Left ventricle myocardium superior (tissue), 1 donor: Measurements from ENCODE around the gene ARHGAP6. TPM values are rescaled to one million over a fixed set of nuclear protein-coding genes. Genes with fewer than 3 reads are reported as not detected.
"Not testable (repeated sequence)": the region's sequence is repeated elsewhere in the genome, so short reads cannot be mapped to it uniquely, and the experiment has no call there.

ENCODE experiments used
- ATAC-seq: fragments of 200-7000 bp; cut with Tn5 transposase; one replicate; pipeline ENCODE4 v1.9.1; 2020; ENCODE audit warnings: mild to moderate bottlenecking, moderate library complexity
- DNase-seq: peaks from one replicate; pipeline ENCODE4 v3.0.0-alpha.2; 2020
- intact Hi-C: fragments of 100-400 bp; cut with micrococcal nuclease; formaldehyde crosslinking; loops from one replicate; pipeline ENCODE4 v1.11.0; 2022
- total RNA-seq: library from RNA; stranded (reverse); fragmentation: NEBNext Ultra II Directional; extraction: Animal tissue kit (Norgen Biotek cat#: 25700); gene quantifications from one replicate; pipeline ENCODE4 v1.2.1, GENCODE V29; 2021
- donor health status: DM: no; HTN: yes; CAD: no; lungs with severe emphysema.

ARHGAP6 gene
- total RNA-seq, 1 donor from 2014 or later: 2.8 TPM

GRCh38 chrX:11655282-11656015 lies 10.3 kb downstream of the ARHGAP6 start:
- DNase-seq: no peak
- peak; percentile 44 for ATAC-seq
- intact Hi-C loops: no loop called here

DNA sequence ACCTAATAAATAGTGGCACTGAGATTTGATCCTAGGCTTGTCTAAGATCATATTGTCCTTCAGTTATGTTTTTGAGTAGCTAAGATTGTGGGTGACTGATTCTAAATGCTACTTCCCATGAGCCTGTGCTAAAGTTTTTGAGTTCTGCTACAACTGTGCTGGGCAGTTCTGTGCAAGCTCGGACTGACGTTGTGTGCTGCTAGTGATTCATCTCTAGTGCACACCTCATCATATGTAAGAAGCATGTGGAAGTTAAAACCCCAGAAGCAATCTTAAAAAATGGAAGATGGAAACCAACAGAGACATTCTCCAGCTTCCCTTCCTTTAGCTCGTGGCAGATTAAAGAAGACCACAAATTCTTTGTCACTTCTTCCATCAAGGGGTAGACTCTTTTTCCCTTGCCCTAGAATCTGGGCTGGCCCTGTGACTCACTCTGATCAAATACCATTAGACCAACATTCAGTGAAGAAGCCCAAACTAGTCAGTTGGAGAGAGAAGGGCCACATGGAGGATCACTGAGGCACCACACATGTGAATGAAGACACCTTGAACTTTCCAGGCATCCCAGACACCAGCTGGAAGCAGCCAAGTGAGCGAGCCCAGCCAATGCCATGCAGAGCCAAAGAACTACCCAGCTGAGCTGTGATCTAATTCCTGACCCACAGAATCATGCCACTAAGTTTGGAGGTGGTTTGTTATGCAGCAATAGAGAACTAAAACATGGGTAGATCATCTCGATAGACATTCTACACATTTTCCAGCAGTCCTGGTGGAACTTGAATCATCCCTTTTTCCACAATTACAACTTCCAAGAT lies 16.8 kb downstream of the ARHGAP6 start:
- intact Hi-C loops: no loop called here
- ATAC-seq (no peak), DNase-seq (no peak)

- intact Hi-C loops: no loop called here
- ATAC-seq (no peak), DNase-seq (no peak)
Measured at GRCh38 chrX:11647138-11647537, 18.6 kb downstream of the ARHGAP6 start.

- intact Hi-C loops: no loop called here
- ATAC-seq: no peak
- DNase-seq: no peak
Measured at GRCh38 chrX:11641349-11642065, 24.2 kb downstream of the ARHGAP6 start.

GRCh38 chrX:11640089-11640488 lies 25.6 kb downstream of the ARHGAP6 start:
- ATAC-seq: no peak
- intact Hi-C loops: no loop called here
- no peak for DNase-seq

- ATAC-seq (no peak), DNase-seq (no peak)
- intact Hi-C loops: no loop called here
Measured at GRCh38 chrX:11632732-11633131, 33.0 kb downstream of the ARHGAP6 start.

GRCh38 chrX:11629593-11630211 lies 36.0 kb downstream of the ARHGAP6 start:
- DNase-seq: peak; percentile 23
- intact Hi-C loops: no loop called here

DNA sequence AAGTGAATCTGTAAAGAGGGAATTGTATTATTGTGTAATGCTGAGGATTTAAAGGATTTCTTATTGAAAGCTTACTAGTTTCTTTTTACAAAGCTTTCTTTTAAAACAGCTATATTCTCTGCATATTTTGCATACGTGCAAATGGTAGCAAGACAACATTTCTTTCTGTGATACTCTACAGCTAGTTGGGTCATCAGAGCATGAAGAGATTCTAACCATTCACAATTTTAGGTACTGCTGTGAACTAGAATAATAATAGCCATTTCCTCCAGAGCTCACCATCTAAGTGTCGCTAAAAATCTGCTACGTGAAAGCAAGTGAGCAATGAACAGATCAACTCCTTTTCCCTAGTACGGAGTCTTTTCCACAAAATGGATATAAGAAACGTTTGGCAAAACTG lies 37.3 kb downstream of the ARHGAP6 start:
- DNase-seq: no peak
- ATAC-seq: no peak
- intact Hi-C loops: no loop called here

More at GRCh38 chrX:11629593-11630211, 36.0 kb downstream of the ARHGAP6 start:
- peak; percentile 93 for ATAC-seq

DNA sequence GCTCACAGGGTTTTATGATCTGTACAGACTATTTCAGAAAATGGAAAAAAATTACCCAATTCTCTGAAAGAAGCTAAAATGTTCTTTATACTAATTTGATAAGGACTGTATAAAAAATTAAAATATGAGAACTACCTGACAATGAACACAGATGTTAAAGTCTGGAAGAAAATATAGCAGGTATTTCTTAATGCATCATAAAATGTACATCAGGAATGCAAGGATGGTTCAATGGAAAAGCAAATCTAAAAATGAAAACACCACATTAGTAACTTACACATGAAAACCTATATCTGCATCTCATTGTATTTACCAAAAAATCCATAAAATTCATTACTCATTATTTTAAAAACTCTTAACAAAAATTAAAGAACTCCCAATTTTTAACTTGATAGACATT lies 39.4 kb downstream of the ARHGAP6 start:
- ATAC-seq (no peak), DNase-seq (no peak)
- intact Hi-C loops: no loop called here

GRCh38 chrX:11619441-11619840 lies 46.3 kb downstream of the ARHGAP6 start:
- ATAC-seq (no peak), DNase-seq (no peak)
- intact Hi-C loops: no loop called here

- not testable (repeated sequence) for ATAC-seq
Measured at GRCh38 chrX:11614253-11614652, 51.5 kb downstream of the ARHGAP6 start.

GRCh38 chrX:11611965-11612364 lies 53.8 kb downstream of the ARHGAP6 start:
- ATAC-seq (no peak), DNase-seq (no peak)
- intact Hi-C loops: no loop called here

More at GRCh38 chrX:11614253-11614652, 51.5 kb downstream of the ARHGAP6 start:
- DNase-seq, intact Hi-C loops: not testable (repeated sequence)

GRCh38 chrX:11611161-11611560 lies 54.6 kb downstream of the ARHGAP6 start:
- intact Hi-C loops: no loop called here
- no peak for ATAC-seq
- no peak for DNase-seq

DNA sequence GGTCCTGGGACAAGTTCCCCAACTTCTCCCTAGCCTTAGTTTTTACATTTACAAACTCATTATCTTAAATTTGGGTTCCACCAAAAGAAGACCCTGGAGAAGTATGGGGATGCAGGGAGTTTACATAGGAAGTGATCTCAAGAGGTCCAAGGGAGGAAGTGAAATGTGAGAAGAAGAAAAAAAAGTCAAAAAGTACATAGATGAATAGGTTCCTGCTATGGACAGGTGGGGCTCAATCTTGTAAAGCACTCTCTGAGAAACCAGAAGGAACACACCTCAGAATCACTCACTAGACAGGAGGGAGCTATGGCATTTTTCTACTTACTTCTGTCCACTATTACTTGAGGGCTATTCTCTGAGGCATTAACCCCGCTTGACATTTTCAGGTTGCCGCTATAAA lies 56.6 kb downstream of the ARHGAP6 start:
- no peak for ATAC-seq
- no peak for DNase-seq
- intact Hi-C loops: no loop called here

- intact Hi-C loops: no loop called here
- ATAC-seq (no peak), DNase-seq (no peak)
Measured at GRCh38 chrX:11606408-11606807, 59.3 kb downstream of the ARHGAP6 start.

- ATAC-seq (no peak), DNase-seq (no peak)
- intact Hi-C loops: no loop called here
Measured at GRCh38 chrX:11600578-11600977, 65.1 kb downstream of the ARHGAP6 start.

GRCh38 chrX:11597479-11597878 lies 68.2 kb downstream of the ARHGAP6 start:
- DNase-seq (no peak), ATAC-seq (peak; percentile 26)
- intact Hi-C loops: no loop called here

DNA sequence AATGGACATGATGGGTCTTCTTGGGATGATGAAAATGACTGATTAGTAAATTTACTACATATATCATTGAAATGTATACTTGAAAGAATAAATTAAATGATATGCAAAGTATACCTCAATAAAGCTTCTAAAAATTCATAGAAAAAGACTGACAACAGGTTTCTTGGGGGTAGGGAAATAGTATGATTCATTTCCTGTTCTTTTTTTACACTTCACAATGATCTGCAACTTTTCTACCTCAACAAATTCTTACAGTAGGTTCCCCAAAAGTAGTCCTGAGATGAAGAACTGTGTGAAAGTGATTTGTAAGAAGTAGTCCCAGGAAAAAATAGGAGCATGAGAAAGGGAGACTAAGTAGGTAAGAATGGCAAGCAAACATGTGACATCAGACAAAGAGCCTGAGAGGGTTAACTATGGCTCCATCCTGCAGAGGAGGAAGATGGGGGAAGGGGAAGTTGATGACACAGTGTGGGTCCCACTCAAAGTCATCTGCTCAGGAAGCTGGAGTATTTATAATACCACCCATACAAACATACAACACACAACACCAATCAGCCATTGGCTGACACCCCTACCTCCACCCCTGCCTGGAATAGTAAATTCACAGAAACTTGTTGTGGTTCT lies 73.9 kb downstream of the ARHGAP6 start:
- DNase-seq (no peak), ATAC-seq (no peak)
- intact Hi-C loops: no loop called here

GRCh38 chrX:11589641-11590040 lies 76.1 kb downstream of the ARHGAP6 start:
- no peak for DNase-seq
- intact Hi-C loops: no loop called here
- no peak for ATAC-seq
